NCI-H748 treated with DMSO at 0.1 percent for 48 hours (cell line): Measurements from ENCODE around the gene NDST1.

Experiments used
- DNase-seq: peaks from one replicate; lab custom pipeline; 2025; lab: John Stamatoyannopoulos, UW

NDST1 gene

GRCh38 chr5:150606476-150606875 is 98.5 kb downstream of the NDST1 start:
- DNase-seq = no peak

- no peak for DNase-seq
Observed at GRCh38 chr5:150607105-150607504, 99.2 kb downstream of the NDST1 start.
